IMR-90 (cell line): ENCODE measurements around the gene CELF5. TPM values are rescaled to one million over a fixed set of nuclear protein-coding genes. Genes with fewer than 3 reads are reported as not detected.
"Not testable (repeated sequence)": the region's sequence is repeated elsewhere in the genome, so short reads cannot be mapped to it uniquely, and the experiment has no call there.

ENCODE experiments used
- ATAC-seq: fragments of 200-7000 bp; cut with Tn5 transposase; 2 replicates; pipeline ENCODE4 v1.9.1; 2020; ENCODE audit warnings: low read depth, mild to moderate bottlenecking, moderate library complexity
- BruUV-seq: library from RNA; stranded (reverse); fragments of 400-500 nt; replicated peaks from 2 replicates; lab custom pipeline; 2021; lab: Mats Ljungman, UMichigan
- CTCF ChIA-PET: fragments of 300-600 bp; formaldehyde crosslinking; extraction: SDS; loops from one replicate; lab custom pipeline; 2021; ENCODE audit warnings: antibody characterized with exemption; lab: Yijun Ruan, JAX
- POLR2A ChIA-PET: fragments of 300-600 bp; sonication (Branson Sonifier 250); formaldehyde crosslinking; loops from one replicate; lab custom pipeline; 2022; ENCODE audit warnings: antibody characterized with exemption; ENCODE audit not compliant: unreplicated experiment; lab: Charles Lee
- DNase-seq: peaks from one replicate; pipeline ENCODE4 v3.0.0; 2013
- H2AFZ ChIP-seq: replicated peaks from 2 replicates; pipeline ENCODE3; 2013; ENCODE audit warnings: low read length, mild to moderate bottlenecking; ENCODE audit not compliant: poor library complexity
- H2AK5ac ChIP-seq: 2 replicates; pipeline ENCODE4 v1.6.1; 2013; ENCODE audit warnings: low read depth, low read length, inconsistent platforms
- H2AK9ac ChIP-seq: replicated peaks from 2 replicates; pipeline ENCODE3; 2013; ENCODE audit warnings: mild to moderate bottlenecking, low read depth, low read length, moderate library complexity; ENCODE audit not compliant: poor library complexity
- H2BK120ac ChIP-seq: 2 replicates; pipeline ENCODE4 v1.6.1; 2013; ENCODE audit warnings: low read depth, low read length, inconsistent platforms
- H2BK15ac ChIP-seq: 3 replicates; pipeline ENCODE4 v1.6.1; 2013; ENCODE audit warnings: low read depth, low read length, inconsistent platforms
- H2BK20ac ChIP-seq: 2 replicates; pipeline ENCODE4 v1.6.1; 2013; ENCODE audit warnings: low read depth, mild to moderate bottlenecking, inconsistent platforms, low read length, moderate library complexity
- H2BK5ac ChIP-seq: 2 replicates; pipeline ENCODE4 v1.6.1; 2013; ENCODE audit warnings: mild to moderate bottlenecking, low read depth, low read length, inconsistent platforms; ENCODE audit not compliant: poor library complexity, severe bottlenecking
- H3K14ac ChIP-seq: replicated peaks from 2 replicates; pipeline ENCODE4 v1.6.1; 2013; ENCODE audit warnings: low read depth, low read length, inconsistent platforms
- H3K18ac ChIP-seq: 2 replicates; pipeline ENCODE4 v1.6.1; 2013; ENCODE audit warnings: low read depth, low read length, control low read depth
- H3K23ac ChIP-seq: 2 replicates; pipeline ENCODE4 v1.6.1; 2013; ENCODE audit warnings: low read depth, low read length, inconsistent platforms
- H3K27ac ChIP-seq: 2 replicates; pipeline ENCODE4 v1.5.1; 2013; ENCODE audit warnings: mild to moderate bottlenecking, control low read depth, low read length; ENCODE audit not compliant: insufficient read depth
- H3K27me3 ChIP-seq: 2 replicates; pipeline ENCODE4 v1.6.1; 2013; ENCODE audit warnings: low read length; ENCODE audit not compliant: control insufficient read depth, insufficient read depth
- H3K36me3 ChIP-seq: 2 replicates; pipeline ENCODE4 v1.6.1; 2013; ENCODE audit warnings: low read length, mixed read lengths; ENCODE audit not compliant: control insufficient read depth, insufficient read depth
- H3K4ac ChIP-seq: 2 replicates; pipeline ENCODE4 v1.6.1; 2013; ENCODE audit warnings: low read depth, low read length, inconsistent platforms
- H3K4me1 ChIP-seq: 2 replicates; pipeline ENCODE4 v1.6.1; 2013; ENCODE audit warnings: low read length, mixed read lengths; ENCODE audit not compliant: control insufficient read depth, insufficient read depth
- H3K4me2 ChIP-seq: 2 replicates; pipeline ENCODE4 v1.6.1; 2013; ENCODE audit warnings: low read depth, mild to moderate bottlenecking, control low read depth, low read length, moderate library complexity
- H3K4me3 ChIP-seq: 2 replicates; pipeline ENCODE4 v1.5.1; 2013; ENCODE audit warnings: low read depth, mild to moderate bottlenecking, control low read depth, low read length, moderate library complexity; ENCODE audit not compliant: insufficient read depth
- H3K56ac ChIP-seq: 2 replicates; pipeline ENCODE4 v1.6.1; 2013; ENCODE audit warnings: low read length, inconsistent platforms; ENCODE audit not compliant: insufficient read depth; ENCODE audit errors: extremely low read depth
- H3K79me1 ChIP-seq, 2 experiments: 2 replicates each; pipeline ENCODE4 v1.6.1; 2013; ENCODE audit warnings: low read length in 2 of 2, inconsistent platforms in 1 of 2, low read depth in 1 of 2
- H3K9ac ChIP-seq: 2 replicates; pipeline ENCODE4 v1.6.1; 2013; ENCODE audit warnings: low read depth, low read length, control low read depth
- H3K9me1 ChIP-seq: 2 replicates; pipeline ENCODE4 v1.6.1; 2013; ENCODE audit warnings: low read length, inconsistent platforms; ENCODE audit not compliant: insufficient read depth
- H3K9me3 ChIP-seq: 2 replicates; pipeline ENCODE4 v1.6.1; 2013; ENCODE audit warnings: low read length; ENCODE audit not compliant: control insufficient read depth, insufficient read depth
- H4K20me1 ChIP-seq: 2 replicates; pipeline ENCODE4 v1.6.1; 2013; ENCODE audit warnings: low read length, inconsistent platforms; ENCODE audit not compliant: insufficient read depth
- H4K5ac ChIP-seq: 2 replicates; pipeline ENCODE4 v1.6.1; 2013; ENCODE audit warnings: mild to moderate bottlenecking, low read depth, low read length, control low read depth
- H4K8ac ChIP-seq, 2 experiments: 2 replicates each; pipeline ENCODE4 v1.6.1; 2013; ENCODE audit warnings: low read depth in 2 of 2, low read length in 2 of 2, control low read depth in 1 of 2, inconsistent platforms in 1 of 2
- H4K91ac ChIP-seq: 2 replicates; pipeline ENCODE4 v1.6.1; 2013; ENCODE audit warnings: low read depth, low read length, inconsistent platforms; ENCODE audit not compliant: insufficient read depth
- CTCF ChIP-seq: conservative IDR thresholded peaks from 2 replicates; pipeline ENCODE4 v1.5.1; 2012; ENCODE audit warnings: mild to moderate bottlenecking, low read depth, low read length, improper control_type of control experiment
- MAZ ChIP-seq: IDR thresholded peaks from 2 replicates; pipeline ENCODE4 v1.6.1; 2012; ENCODE audit warnings: low read depth, mild to moderate bottlenecking, low read length, improper control_type of control experiment, moderate library complexity, borderline replicate concordance
- NFE2L2 ChIP-seq: fragments of 150-350 bp; IDR thresholded peaks from 2 replicates; pipeline ENCODE4 v1.6.1; 2016; ENCODE audit warnings: low read depth, mild to moderate bottlenecking, low read length
- whole genome bisulfite sequencing, 2 experiments: methylation state at CpG; one replicate each; pipeline versions ENCODE4 v1.1.5 to v1.1.7; 2013; ENCODE audit warnings: missing lambda C conversion rate in 2 of 2; ENCODE audit not compliant: insufficient read length in 1 of 2; ENCODE audit errors: extremely low coverage in 2 of 2; 5-methylcytosine and 5-hydroxymethylcytosine counted together
- dilution Hi-C: fragments of 300-500 bp; cut with HindIII; formaldehyde crosslinking; loops from one replicate; pipeline ENCODE4 v1.14.3; 2018; ENCODE audit warnings: low sequenced_read_pairs; ENCODE audit not compliant: unreplicated experiment
- in situ Hi-C: fragments of 300-500 bp; cut with MboI; formaldehyde crosslinking; loops from 3 replicates; pipeline ENCODE4 v1.14.3; 2019; ENCODE audit warnings: low sequenced_read_pairs, inconsistent platforms, mixed read lengths
- intact Hi-C: fragments of 100-400 bp; cut with micrococcal nuclease; formaldehyde crosslinking; loops from 2 replicates; pipeline ENCODE4 v1.10.0; 2022
- polyA plus RNA-seq, 3 experiments: library from polyadenylated mRNA; depleted of rRNA; stranded (reverse); fragments of >200 nt; gene quantifications; 2 replicates each; pipeline ENCODE4 v1.2.3, GENCODE V29; 2012; ENCODE audit warnings: low replicate concordance in 1 of 3
- total RNA-seq: library from RNA; depleted of rRNA; stranded (reverse); fragments of >200 nt; gene quantifications from 2 replicates; pipeline ENCODE4 v1.2.3, GENCODE V29; 2012
- TF ChIP-seq, protein P1 (sequence below): fragments of 150-350 bp; IDR thresholded peaks from 2 replicates; pipeline ENCODE4 v1.6.1; 2017; ENCODE audit warnings: mild to moderate bottlenecking, antibody characterized with exemption, low read length, low read depth

CELF5 gene
- total and polyA plus RNA-seq, 2 of the 4 experiments (the other 2 are of a cell fraction): 0.02 TPM; not detected in 1

DNA sequence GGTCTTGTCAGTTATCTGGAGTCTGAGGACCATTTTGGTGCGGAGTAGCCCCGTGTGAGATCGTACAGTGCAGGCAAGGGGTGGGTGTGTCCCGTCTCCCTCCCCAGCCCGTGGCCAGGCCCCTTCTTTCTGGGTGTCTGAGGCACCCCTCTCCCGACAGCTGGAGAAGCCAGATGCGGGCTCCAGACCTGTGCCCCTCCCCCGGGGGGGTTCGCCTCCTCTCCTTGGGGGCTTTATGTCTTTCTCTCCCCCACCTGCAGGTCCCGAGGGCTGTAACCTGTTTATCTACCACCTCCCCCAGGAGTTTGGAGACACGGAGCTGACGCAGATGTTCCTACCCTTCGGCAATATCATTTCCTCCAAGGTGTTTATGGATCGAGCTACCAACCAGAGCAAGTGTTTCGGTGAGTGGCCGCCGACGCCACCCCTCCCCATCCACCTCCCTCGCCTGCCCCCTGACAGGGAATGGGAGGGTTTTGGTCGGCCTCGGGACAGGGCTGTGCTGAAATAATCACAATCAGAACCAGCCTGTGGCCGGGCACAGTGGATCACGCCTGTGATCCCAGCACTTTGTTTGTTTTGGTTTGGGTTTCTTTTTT lies 65.6 kb downstream of the CELF5 start:
- no peak overlapping the region for H4K5ac ChIP-seq
- H4K8ac ChIP-seq: no peak overlapping the region
- ATAC-seq (peak; percentile 30; the same call in 1 of the 2 replicates), DNase-seq (no peak)
- H3K9ac ChIP-seq: no peak overlapping the region
- no peak overlapping the region for H2AK5ac ChIP-seq
- 33% methylated on average over 4 of the region's 23 CpGs; no CpG with 5 or more reads in 1 of the 2 experiments for WGBS, 2 experiments
- H3K56ac ChIP-seq: no peak overlapping the region
- dilution Hi-C loops (no loop called here), intact Hi-C loops (no loop called here), in situ Hi-C loops (no loop called here)
- no peaks in the 10 kb centered on the region for H3K36me3 ChIP-seq
- H3K18ac ChIP-seq: no peak overlapping the region
- no peak overlapping the region for H4K91ac ChIP-seq
- no peaks in the 10 kb centered on the region for H3K9me3 ChIP-seq
- H2BK20ac ChIP-seq: no peak overlapping the region
- H2BK15ac ChIP-seq: no peak overlapping the region
- H2AFZ ChIP-seq: no peak overlapping the region
- H3K4me2 ChIP-seq: peak overlapping the region; percentile 26; the same call in 1 of the 2 replicates
- TF ChIP-seq, protein P1, sequence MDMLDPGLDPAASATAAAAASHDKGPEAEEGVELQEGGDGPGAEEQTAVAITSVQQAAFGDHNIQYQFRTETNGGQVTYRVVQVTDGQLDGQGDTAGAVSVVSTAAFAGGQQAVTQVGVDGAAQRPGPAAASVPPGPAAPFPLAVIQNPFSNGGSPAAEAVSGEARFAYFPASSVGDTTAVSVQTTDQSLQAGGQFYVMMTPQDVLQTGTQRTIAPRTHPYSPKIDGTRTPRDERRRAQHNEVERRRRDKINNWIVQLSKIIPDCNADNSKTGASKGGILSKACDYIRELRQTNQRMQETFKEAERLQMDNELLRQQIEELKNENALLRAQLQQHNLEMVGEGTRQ: no peak
- TF ChIP-seq CTCF (no peak), MAZ (no peak), NFE2L2 (no peak)
- H2BK5ac ChIP-seq: no peak overlapping the region
- no peak overlapping the region for H2BK120ac ChIP-seq
- no peaks in the 10 kb centered on the region for H4K20me1 ChIP-seq
- H3K14ac ChIP-seq: no peak overlapping the region
- H3K4me1 ChIP-seq: no peaks in the 10 kb centered on the region
- H2AK9ac ChIP-seq: peak overlapping the region; percentile 42
- no peaks in the 10 kb centered on the region for H3K9me1 ChIP-seq
- H3K27me3 ChIP-seq: peaks cover 41% of the 10 kb centered on the region
- H3K27ac ChIP-seq: no peak overlapping the region
- BruUV-seq: no TSS peak
- ChIA-PET CTCF (interaction anchor here (1.5 kb wide), 1 partner anchor 9 kb away, joined by 5 read pairs; no protein-coding TSS in a partner anchor), POLR2A (no interaction called here)
- no peak overlapping the region for H3K23ac ChIP-seq
- H3K79me1 ChIP-seq: no peaks in the 10 kb centered on the region
- no peak overlapping the region for H3K4me3 ChIP-seq
- no peak overlapping the region for H3K4ac ChIP-seq

GRCh38 chr19:3290858-3291257 lies 66.4 kb downstream of the CELF5 start:
- POLR2A ChIA-PET: not testable (repeated sequence)

More at GRCh38 chr19:3290858-3291257, 66.4 kb downstream of the CELF5 start:
- in situ Hi-C loops, ATAC-seq, intact Hi-C loops, CTCF ChIA-PET, H4K91ac ChIP-seq, H2AK5ac ChIP-seq, H3K9me3 ChIP-seq, H2AK9ac ChIP-seq, H2BK20ac ChIP-seq, H4K5ac ChIP-seq, H2BK120ac ChIP-seq, H2AFZ ChIP-seq, H3K23ac ChIP-seq, DNase-seq, H3K56ac ChIP-seq, H3K14ac ChIP-seq, H3K4me3 ChIP-seq, H4K20me1 ChIP-seq, H3K9me1 ChIP-seq, H3K9ac ChIP-seq, dilution Hi-C loops, H2BK5ac ChIP-seq, H3K36me3 ChIP-seq, H4K8ac ChIP-seq, H3K4me1 ChIP-seq, H3K4me2 ChIP-seq, BruUV-seq, H3K4ac ChIP-seq, H2BK15ac ChIP-seq, H3K79me1 ChIP-seq, H3K27ac ChIP-seq, H3K18ac ChIP-seq: not testable (repeated sequence)
- 56% methylated on average over 2 of the region's 6 CpGs; no CpG with 5 or more reads in 1 of the 2 experiments for WGBS, 2 experiments
- peaks cover 41% of the 10 kb centered on the region for H3K27me3 ChIP-seq
